Astrocyte of the spinal cord (primary cell): ENCODE results near the gene PLCH1.

Source experiments
- DNase-seq: peaks from one replicate; pipeline ENCODE4 v3.0.0; 2011; ENCODE audit warnings: low read depth, low spot score
- H3K4me3 ChIP-seq: 2 replicates; pipeline ENCODE4 v1.5.1; 2011; ENCODE audit warnings: low read depth, mild to moderate bottlenecking, low read length, moderate library complexity
- in situ Hi-C: cut with HindIII; loops from 2 replicates; pipeline ENCODE4 v1.10.0; 2017; ENCODE audit warnings: low sequenced_read_pairs
- TF ChIP-seq, protein P1 (sequence below): IDR thresholded peaks from 2 replicates; pipeline ENCODE4 v1.5.1; 2012; ENCODE audit warnings: low read depth, mild to moderate bottlenecking, low read length, inconsistent platforms

PLCH1 gene

DNA sequence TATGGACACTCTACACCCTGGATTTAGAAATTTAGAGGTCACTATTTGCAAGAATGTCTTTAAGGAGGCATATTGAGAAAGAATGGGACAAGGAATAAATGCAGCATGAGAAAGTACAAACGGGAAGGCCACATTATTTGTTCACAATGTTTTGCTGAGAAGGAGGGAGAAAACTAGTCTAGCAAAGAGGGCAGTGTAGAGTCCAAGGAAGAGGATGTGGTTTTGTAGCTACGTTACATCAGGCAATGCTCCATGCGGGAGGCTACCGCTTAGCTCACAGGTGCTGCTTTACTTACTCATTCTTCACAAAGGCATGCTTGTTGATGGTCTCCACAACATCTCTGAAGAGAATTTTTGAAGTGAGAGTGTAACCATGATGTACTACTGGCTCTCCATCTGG is 191.1 kb downstream of the PLCH1 start:
- in situ Hi-C loops, result no loop called here
- no peak overlapping the region for H3K4me3 ChIP-seq
- TF ChIP-seq, protein P1, sequence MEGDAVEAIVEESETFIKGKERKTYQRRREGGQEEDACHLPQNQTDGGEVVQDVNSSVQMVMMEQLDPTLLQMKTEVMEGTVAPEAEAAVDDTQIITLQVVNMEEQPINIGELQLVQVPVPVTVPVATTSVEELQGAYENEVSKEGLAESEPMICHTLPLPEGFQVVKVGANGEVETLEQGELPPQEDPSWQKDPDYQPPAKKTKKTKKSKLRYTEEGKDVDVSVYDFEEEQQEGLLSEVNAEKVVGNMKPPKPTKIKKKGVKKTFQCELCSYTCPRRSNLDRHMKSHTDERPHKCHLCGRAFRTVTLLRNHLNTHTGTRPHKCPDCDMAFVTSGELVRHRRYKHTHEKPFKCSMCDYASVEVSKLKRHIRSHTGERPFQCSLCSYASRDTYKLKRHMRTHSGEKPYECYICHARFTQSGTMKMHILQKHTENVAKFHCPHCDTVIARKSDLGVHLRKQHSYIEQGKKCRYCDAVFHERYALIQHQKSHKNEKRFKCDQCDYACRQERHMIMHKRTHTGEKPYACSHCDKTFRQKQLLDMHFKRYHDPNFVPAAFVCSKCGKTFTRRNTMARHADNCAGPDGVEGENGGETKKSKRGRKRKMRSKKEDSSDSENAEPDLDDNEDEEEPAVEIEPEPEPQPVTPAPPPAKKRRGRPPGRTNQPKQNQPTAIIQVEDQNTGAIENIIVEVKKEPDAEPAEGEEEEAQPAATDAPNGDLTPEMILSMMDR, result no peak
- DNase-seq, result no peak

DNA sequence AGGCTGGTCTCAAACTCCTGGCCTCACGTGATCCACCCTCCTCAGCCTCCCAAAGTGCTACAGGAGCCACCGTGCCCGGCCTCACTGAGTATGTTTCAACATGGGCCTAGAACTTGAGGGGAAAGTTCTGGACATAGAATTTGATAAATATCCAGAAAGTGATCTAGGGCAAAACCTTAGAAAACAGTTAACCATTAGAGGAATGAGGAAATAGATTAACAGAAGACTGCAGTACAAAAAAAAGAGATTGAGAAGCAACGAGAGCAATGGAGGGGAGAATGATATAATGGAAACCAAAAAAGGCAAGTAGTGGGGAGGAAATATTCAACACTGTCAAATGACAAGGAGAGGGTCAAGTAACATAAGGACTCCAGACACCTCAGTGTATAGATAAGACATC is 191.5 kb downstream of the PLCH1 start:
- TF ChIP-seq, protein P1, result no peak
- in situ Hi-C loops, result no loop called here
- no peak for DNase-seq
- H3K4me3 ChIP-seq, result no peak overlapping the region

DNA sequence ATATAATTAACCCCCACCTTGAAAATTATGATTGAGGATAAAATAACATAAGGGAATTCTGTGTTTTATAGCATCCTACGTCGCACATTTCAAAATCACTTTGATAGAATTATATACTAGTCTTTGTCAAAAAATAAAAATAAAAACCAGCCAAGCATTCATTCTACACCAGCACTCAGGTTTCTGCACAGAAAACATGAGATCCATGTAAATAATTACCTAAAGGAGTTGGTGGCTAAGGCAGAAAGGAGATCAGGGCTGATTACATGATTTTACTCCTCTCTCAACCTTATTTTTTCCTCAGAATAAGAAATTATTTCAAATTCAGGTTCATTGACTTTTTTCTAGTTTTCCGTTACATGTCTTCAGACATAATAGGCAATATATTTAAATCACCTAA is 194.5 kb downstream of the PLCH1 start:
- H3K4me3 ChIP-seq, result no peak overlapping the region
- in situ Hi-C loops, result no loop called here
- DNase-seq, result no peak
- TF ChIP-seq, protein P1, result no peak

DNA sequence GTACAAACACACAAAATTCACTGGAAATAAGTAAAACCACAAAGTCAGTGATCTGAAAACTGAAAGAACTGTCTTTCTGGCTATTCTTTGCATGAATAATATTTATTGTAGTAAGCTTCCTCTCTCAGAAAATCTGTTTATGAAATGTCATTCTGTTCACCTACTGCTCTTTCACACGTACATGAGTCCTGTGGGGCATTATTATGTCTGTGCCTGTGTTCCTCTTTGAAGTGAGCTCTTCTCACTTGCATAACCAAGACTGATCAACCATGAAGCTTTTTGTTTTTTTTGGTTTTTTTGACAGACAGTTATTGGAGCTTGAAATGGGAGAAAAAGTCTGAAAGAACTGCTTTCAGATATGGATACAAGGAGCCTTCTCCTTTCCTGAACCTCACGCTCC is 195.8 kb downstream of the PLCH1 start:
- DNase-seq, result no peak
- TF ChIP-seq, protein P1, result no peak
- in situ Hi-C loops, result no loop called here
- H3K4me3 ChIP-seq, result no peak overlapping the region

DNA sequence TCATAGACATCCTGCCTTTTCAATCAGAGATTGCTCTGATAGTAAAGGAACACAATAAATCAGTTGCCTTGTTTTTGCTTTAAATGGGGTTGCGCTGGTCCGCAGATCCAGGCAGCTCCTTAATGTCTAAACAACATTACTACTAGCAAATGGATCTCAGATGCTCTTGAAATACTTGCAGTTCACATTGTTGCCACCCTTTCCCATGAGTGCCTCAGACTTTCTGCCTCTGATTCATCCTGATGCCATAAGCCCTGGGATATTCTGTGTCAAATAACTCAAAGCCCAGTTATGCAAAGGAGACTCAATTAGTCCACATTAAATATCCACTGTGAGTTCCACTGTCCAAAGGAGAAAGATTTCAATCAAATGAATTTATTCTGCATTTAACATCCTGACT is 196.7 kb downstream of the PLCH1 start:
- in situ Hi-C loops, result no loop called here
- no peak for DNase-seq
- no peak overlapping the region for H3K4me3 ChIP-seq
- TF ChIP-seq, protein P1, result no peak

DNA sequence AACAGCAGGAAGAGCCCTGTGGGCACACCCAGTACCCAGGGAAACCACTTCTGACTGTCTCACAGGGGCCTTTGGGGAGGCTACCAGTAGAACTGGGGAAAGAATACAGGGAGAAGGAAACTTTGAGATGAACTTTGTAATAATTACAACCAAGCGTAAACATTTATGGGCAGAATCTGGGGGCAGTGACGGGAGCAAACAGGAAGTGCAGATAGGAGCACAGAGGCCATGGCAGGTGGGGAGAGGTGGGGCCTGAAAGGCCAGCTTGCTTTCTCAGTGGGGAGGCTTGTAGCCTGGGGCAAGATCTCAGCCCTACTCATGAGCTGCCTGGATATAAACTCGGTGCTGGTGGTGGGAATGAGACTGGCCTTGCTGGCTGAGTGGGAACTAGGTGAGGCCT is 209.8 kb downstream of the PLCH1 start:
- H3K4me3 ChIP-seq, result no peak overlapping the region
- no peak for DNase-seq
- in situ Hi-C loops, result no loop called here
- TF ChIP-seq, protein P1, result no peak

DNA sequence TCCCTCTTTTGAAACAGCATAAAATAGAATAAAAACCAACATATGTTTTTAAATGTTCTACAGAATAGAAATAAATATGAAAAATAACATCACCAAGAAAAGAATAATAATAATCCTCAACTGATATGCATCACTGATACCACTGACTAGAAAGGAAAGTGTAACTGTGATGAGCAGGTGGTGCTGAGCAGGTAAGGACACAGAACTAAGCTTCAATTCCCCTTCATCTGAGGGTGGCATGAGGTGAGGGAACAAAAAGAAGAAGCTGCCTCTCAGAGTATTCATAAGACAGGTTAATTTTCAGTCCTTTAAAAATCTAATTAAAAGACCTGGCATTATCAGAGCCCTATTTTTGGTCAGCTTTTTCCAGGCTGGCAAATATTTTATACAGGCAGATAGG is 216.3 kb downstream of the PLCH1 start:
- H3K4me3 ChIP-seq, result no peak overlapping the region
- TF ChIP-seq, protein P1, result no peak
- DNase-seq, result no peak
- in situ Hi-C loops, result no loop called here
